PFSK-1 (cell line): ENCODE results near the gene SLC7A10.

Source experiments
- POLR2AphosphoS5 ChIP-seq: IDR thresholded peaks from 2 replicates; pipeline ENCODE4 v1.6.1; 2012; ENCODE audit warnings: low read depth, mild to moderate bottlenecking, control low read depth, low read length, moderate library complexity
- REST ChIP-seq, 2 experiments: IDR thresholded peaks; 2 replicates each; pipeline versions ENCODE4 v1.6.1 to v1.8.0; 2011 to 2012; ENCODE audit warnings: low read depth in 2 of 2, low read length in 2 of 2, control low read depth in 1 of 2, inconsistent platforms in 1 of 2, mild to moderate bottlenecking in 1 of 2, moderate library complexity in 1 of 2; ENCODE audit not compliant: insufficient read depth in 1 of 2
- SIN3A ChIP-seq: IDR thresholded peaks from 2 replicates; pipeline ENCODE4 v1.6.1; 2012; ENCODE audit warnings: mild to moderate bottlenecking, low read length, moderate library complexity, borderline replicate concordance; ENCODE audit not compliant: insufficient read depth
- TAF1 ChIP-seq: IDR thresholded peaks from 2 replicates; pipeline ENCODE4 v1.6.1; 2012; ENCODE audit warnings: low read length, control low read depth, borderline replicate concordance; ENCODE audit not compliant: insufficient read depth

DNA sequence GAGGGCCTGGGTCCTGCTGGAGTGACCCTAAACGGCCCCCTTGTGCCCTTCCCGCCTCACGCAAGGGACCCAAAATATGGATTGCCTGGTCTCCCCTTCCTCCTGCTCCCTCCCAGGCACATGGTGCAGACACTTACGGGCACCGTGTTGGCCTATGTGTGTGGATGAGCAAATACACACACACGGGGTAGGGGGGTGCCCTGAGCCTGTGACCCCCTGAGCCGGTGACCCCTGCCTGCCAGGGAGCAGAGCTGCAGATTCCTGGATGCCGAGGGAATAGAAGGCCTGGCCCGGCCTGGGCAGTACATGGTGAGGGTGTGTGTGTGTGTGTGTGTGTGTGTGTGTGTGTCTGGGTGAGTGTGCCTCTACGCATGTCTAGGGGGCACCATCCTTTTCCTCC, 43.4 kb upstream of the SLC7A10 start:
- TF ChIP-seq POLR2AphosphoS5 (no peak), SIN3A (no peak), TAF1 (no peak), REST (IDR thresholded peaks at IDR 0.05; ENCODE audit: insufficient read depth in 1 of 2, low read depth in 2 of 2, low read length in 2 of 2) (no peak)
